HG03342 (cell line): ENCODE results near the gene ABCA4.

Experiments used
- ATAC-seq: cut with Tn5 transposase; IDR thresholded peaks from one replicate; pipeline ENCODE4 v1.9.1; 2021; ENCODE audit warnings: mild to moderate bottlenecking, moderate library complexity; ENCODE audit not compliant: unreplicated experiment

The ABCA4 gene

GRCh38 chr1:94124538-94124937 is 3.6 kb upstream of the ABCA4 start:
- ATAC-seq, result no peak

- no peak for ATAC-seq
These were observed 1.4 kb upstream of the ABCA4 start for GRCh38 chr1:94122201-94122970.

GRCh38 chr1:94121411-94121821 is 468 bp upstream of the ABCA4 start:
- no peak for ATAC-seq

GRCh38 chr1:94120570-94120901 is 412 bp downstream of the ABCA4 start:
- no peak for ATAC-seq

- no peak for ATAC-seq
These were observed 965 bp downstream of the ABCA4 start for GRCh38 chr1:94119796-94120569.

- ATAC-seq, result no peak
These were observed 1.6 kb downstream of the ABCA4 start for GRCh38 chr1:94119306-94119705.

GRCh38 chr1:94118471-94118870 is 2.5 kb downstream of the ABCA4 start:
- no peak for ATAC-seq

GRCh38 chr1:94118013-94118412 is 2.9 kb downstream of the ABCA4 start:
- ATAC-seq, result no peak

- no peak for ATAC-seq
These were observed 3.6 kb downstream of the ABCA4 start for GRCh38 chr1:94117259-94117851.

- ATAC-seq, result no peak
These were observed 5.0 kb downstream of the ABCA4 start for GRCh38 chr1:94115900-94116436.

GRCh38 chr1:94115254-94115899 is 5.6 kb downstream of the ABCA4 start:
- ATAC-seq, result no peak

- ATAC-seq, result no peak
These were observed 7.2 kb downstream of the ABCA4 start for GRCh38 chr1:94113589-94114226.

GRCh38 chr1:94111879-94112278 is 9.1 kb downstream of the ABCA4 start:
- peak; percentile 72 for ATAC-seq

- no peak for ATAC-seq
These were observed 9.8 kb downstream of the ABCA4 start for GRCh38 chr1:94110946-94111740.

- ATAC-seq, result no peak
These were observed 10.8 kb downstream of the ABCA4 start for GRCh38 chr1:94110021-94110761.

- no peak for ATAC-seq
These were observed 11.5 kb downstream of the ABCA4 start for GRCh38 chr1:94109478-94109877.

GRCh38 chr1:94107141-94107540 is 13.8 kb downstream of the ABCA4 start:
- no peak for ATAC-seq

- no peak for ATAC-seq
These were observed 14.2 kb downstream of the ABCA4 start for GRCh38 chr1:94106716-94107115.

GRCh38 chr1:94105957-94106529 is 14.9 kb downstream of the ABCA4 start:
- peak; percentile 47 for ATAC-seq
